ENCODE measurements around the gene RHOBTB1.

The RHOBTB1 gene

DNA sequence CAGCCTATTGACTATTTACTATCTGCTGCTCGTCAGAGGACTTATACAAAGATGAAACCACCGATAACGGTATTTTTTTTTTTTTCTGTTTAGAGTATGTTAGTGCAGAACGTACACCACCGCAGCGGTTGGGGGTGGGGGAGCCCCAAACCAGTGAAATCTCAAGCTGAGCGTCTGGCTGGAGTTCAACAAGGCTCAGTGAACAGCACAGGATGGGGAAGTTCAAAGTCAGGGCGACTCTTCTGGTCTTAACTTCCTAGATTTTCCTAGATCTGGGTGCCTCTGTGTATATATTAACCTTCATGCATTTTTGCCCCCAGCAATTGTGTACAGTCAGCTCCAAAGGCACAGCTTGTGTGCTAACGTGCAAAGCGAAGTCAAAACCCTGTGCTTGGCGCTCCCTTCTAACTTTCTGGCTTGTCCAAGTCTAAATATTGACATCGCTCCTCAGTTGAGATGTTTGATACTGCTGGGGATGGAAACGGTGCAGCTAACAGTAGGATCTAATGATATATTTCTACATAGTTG lies 1.1 kb downstream of the RHOBTB1 start:
- no peak for DNase-seq (ENCODE audit: low read depth in 3 of 3, low spot score in 1 of 3)

DNA sequence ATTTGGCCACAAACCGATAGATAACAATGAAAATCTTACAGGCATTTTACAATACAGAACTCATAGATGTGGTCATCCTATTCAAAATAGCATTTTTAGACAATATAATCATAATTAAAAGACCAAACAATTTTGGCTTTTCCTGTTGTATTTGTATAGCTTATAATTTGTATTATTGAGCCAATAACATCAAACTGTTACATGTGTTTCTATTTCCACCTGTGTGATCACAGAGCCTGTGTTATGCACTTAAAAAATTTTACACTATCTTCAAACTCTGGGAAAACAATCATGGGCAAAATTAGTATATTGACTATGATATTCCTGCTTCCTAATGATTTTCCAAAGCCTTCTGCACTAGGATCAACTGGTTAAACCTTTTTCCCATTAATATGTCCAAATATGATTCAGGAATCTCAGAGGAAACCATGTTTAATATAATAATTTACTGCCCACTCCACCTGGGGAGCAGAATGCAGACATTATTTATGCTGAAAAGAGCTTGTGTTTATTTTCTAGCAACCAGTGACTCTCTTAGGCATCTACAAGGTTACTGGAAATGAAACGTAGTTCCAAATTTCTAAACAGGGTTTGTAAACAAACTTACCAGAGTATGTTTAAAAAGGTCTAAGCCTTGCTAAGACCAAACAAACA lies 1.7 kb downstream of the RHOBTB1 start:
- DNase-seq (ENCODE audit: low read depth in 3 of 3, low spot score in 1 of 3), result no peak

DNA sequence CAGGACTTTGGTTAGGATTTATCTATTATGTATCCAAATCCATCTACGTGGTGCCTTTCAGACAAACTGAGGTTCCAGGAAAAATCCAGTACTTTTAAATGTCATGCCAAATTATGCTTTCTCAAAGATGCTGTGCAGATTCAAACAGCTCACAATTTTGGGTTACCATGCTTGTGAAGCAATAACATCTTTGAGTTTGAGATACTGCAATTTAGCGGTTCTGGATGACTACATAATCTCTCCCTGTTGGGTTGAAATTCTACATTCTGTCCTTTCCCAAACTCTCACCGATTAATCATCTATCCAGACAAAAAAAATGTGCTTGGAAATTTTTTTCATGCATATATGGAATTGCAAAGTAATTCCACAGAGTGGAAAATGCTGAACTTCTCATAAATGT lies 3.5 kb downstream of the RHOBTB1 start:
- DNase-seq (ENCODE audit: low read depth in 3 of 3, low spot score in 1 of 3), result no peak

GRCh38 chr10:60937784-60938654 lies 6.0 kb downstream of the RHOBTB1 start:
- DNase-seq (ENCODE audit: low read depth in 3 of 3, low spot score in 1 of 3), result no peak

- no peak for DNase-seq (ENCODE audit: low read depth in 3 of 3, low spot score in 1 of 3)
These were observed 7.0 kb downstream of the RHOBTB1 start for GRCh38 chr10:60937022-60937421.

- no peak for DNase-seq (ENCODE audit: low read depth in 3 of 3, low spot score in 1 of 3)
These were observed 9.5 kb downstream of the RHOBTB1 start for GRCh38 chr10:60934215-60935175.

DNA sequence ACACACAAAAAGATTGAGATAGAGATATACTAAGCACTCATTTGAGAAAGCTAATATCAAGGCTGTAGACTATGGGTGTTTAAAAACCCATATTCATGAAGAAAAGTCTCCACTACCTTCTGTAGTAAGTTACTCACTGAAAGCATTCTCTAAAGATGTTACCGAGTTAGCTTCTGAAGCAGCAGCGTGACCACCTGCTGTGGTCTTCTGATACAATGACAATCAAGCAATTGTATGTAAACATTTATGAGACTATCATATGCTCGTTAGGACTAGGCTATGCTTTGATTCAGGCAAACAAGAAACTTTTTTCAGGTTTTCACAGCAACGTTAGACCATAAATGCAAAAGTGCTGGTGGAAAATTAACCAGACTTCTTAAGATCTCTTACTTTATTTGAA lies 11.2 kb downstream of the RHOBTB1 start:
- DNase-seq (ENCODE audit: low read depth in 3 of 3, low spot score in 1 of 3), result no peak

DNA sequence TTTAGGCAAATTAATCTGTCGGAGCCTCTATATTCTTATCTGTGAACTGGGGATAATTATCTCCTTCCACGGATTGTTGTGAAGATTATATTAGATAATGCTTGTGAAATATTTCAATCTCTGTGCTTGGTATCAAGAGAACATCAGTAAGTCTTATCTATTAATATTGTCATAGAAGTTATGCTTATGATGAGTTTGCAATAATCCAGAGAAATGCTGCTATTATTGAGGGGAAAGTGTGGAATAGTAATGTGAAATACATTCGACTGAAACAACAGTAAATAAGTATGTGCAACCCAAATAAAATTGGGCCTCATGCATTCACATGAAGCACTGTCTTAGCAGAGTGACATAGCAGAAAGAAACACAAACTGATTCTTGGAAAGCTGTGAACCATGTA lies 13.7 kb downstream of the RHOBTB1 start:
- DNase-seq (ENCODE audit: low read depth in 3 of 3, low spot score in 1 of 3), result no peak

DNA sequence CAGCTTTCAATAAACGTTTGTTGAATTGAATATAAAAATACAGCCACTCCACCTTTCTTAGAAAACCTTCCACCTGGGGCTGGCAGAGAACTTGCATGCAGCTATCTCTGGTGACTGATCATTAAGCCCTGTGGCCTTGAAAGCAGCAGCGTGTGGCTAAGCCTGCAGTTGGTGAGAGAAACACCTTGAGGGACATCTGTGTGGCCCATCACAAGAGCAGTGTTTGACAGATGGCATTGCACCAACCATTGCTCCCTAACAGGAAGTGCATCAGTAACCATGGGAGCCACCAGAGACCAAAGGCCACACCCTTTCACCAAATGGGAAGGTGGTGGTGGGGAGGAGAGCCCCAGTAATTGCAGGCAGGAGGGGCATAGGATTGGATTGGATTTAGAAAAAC lies 22.4 kb downstream of the RHOBTB1 start:
- no peak for DNase-seq (ENCODE audit: low read depth in 3 of 3, low spot score in 1 of 3)

DNA sequence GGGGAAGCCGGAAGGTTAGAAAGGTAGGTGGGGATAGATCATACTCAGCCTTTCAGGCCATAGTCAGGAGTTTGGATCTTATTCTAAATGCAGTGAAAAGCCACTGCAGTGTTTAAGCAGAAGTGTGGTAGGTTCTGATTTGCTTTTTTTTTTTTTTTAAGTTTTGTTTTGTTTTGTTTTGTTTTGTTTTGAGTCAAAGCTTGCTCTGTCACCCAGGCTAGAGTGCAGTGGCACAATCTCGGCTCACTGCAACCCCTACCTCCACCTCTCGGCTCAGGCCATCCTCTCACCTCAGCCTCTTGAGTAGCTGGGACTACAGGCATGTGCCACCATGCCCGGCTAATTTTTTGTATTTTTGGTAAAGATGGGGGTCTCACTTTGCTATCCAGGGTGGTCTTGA lies 23.5 kb downstream of the RHOBTB1 start:
- DNase-seq (ENCODE audit: low read depth in 3 of 3, low spot score in 1 of 3), result no peak

GRCh38 chr10:60919551-60919950 lies 24.4 kb downstream of the RHOBTB1 start:
- DNase-seq (ENCODE audit: low read depth in 3 of 3, low spot score in 1 of 3), result no peak

DNA sequence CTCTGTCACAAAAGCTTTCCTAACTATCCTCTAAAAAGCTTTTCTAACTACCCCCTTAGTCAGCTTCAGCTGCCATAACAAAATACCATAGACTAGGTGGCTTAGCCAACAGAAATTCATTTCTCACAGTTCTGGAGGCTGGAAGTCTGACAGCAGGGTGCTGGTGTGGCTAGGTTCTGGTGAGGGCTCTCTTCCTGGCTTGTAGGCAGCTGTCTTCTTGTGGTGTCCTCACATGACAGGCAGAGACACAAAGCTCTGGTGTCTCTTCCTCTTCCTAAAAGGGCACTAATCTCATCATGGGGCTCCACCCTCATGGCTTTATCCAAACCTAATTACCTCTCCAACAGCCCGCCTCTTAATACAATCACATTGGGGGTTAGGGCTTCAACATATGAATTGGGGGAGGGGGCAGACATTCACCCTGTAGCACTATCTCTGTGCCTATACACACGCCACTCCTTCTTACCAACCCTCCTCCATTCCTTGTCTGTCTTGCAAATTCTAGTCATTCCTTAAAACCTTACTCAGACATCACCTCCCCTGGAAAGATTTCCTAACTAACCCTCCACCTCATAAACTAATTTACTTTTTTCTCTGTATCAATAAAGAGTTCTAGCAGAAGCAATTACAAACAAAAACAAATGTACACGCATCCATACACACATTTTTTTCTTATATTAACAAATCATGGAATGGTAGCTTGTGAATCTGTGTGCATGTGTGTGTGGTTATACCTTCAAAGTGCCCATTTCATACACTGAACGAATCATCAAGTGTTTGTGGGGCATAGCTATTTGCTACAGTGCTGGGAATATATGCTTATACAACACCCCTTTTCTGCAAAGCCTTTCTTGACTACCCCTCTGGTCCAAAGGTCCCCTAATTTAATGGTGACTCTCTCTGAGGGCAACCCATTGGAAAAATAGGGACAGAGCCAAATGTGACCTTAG lies 26.4 kb downstream of the RHOBTB1 start:
- DNase-seq (ENCODE audit: low read depth in 3 of 3, low spot score in 1 of 3), result no peak

DNA sequence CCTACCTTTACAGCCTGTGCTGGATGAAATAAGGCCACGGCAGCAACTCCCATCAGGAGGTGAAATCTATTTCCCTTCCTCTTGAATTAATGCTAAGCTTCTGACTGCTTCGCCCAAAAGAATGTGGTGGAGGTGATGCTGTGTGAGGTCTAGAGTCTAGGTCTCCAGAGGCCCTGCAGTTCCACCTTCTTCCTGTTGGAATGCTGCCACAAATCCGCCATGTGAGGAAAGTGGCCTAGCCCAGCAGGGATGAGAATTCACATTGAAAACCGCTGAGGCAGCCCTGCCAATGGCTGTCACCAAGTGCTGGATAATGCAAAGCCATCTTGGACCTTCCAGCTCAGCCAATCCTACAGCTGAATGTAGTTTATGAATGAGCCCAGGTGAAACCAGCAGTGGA lies 28.0 kb downstream of the RHOBTB1 start:
- no peak for DNase-seq (ENCODE audit: low read depth in 3 of 3, low spot score in 1 of 3)

- no peak for DNase-seq (ENCODE audit: low read depth in 3 of 3, low spot score in 1 of 3)
These were observed 29.3 kb downstream of the RHOBTB1 start for GRCh38 chr10:60914690-60915141.

DNA sequence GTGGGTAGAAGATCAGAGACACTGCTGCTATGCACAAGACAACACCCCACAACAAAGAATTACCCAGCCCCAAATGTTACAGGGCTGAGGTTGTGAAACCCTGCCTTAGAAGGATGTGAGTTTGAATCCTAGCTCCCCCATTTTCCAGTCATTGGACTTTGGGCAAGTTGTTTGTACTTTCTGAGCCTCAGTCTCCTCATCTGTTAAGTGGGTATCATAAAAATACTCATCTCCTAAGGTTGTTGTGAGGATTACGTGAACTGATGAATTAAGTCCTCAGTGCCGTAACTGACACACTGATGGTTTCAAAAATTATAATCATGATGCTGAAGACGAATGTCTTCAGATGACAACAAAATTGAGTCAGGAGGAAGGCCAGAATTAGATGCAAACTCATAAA lies 30.3 kb downstream of the RHOBTB1 start:
- DNase-seq (ENCODE audit: low read depth in 3 of 3, low spot score in 1 of 3), result no peak

DNA sequence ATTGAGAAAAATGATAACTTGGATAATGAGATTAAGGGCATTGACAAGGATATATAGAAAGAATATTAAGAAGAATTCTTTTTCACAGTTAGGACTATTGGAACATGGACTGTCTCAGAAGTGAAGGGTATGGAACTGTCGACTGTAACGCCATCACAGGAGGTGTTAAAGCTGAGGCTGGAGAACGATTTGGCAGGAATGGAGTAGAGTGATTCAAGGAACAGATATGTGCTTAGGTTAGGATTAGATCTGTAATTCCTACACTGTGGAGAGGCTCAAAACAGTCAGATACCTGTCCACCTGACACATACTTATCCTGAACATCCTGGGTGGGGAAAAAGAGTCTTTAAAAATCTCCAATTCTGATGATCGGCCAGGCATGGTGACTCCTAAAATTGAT lies 30.9 kb downstream of the RHOBTB1 start:
- no peak for DNase-seq (ENCODE audit: low read depth in 3 of 3, low spot score in 1 of 3)

DNA sequence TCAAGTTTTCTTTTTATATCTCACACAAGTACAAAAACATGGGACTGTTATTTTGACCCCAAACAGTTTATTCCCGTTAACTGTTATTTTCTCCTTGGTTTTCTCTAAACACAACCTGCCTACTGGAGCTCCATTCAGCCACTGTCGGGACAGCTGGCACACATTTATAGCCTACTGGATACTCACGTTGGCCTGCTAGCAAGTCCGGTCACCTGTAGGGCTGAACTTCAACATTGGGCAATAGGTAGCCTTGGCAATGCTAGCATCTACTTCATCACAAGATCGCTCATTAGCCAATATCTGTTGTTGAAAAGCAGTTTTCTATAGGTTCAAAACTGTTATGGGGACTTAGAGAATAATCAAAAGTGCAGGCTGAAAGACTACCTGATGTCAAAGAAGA lies 32.3 kb downstream of the RHOBTB1 start:
- DNase-seq (ENCODE audit: low read depth in 3 of 3, low spot score in 1 of 3), result no peak

DNA sequence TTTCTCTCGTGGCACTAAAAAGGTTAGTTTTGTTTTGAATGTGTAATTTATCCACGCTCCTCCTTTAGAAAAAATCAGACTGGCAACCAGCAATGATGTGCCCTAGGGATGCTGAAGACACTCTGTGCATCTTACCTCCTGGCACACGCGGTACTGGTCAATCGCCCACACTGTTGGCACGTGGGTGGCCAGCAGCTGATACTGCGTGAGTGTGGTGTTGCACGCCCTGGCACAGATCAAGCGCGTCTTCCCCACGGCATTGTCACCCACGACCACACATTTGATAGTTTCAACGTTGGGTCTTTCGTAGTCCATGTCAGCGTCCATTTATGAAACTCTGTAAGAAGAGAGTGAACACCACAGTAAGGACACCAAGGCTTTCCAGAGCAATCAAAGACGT lies 32.8 kb downstream of the RHOBTB1 start:
- no peak for DNase-seq (ENCODE audit: low read depth in 3 of 3, low spot score in 1 of 3)

- DNase-seq (ENCODE audit: low read depth in 3 of 3, low spot score in 1 of 3), result no peak
These were observed 33.4 kb downstream of the RHOBTB1 start for GRCh38 chr10:60910543-60910942.

DNA sequence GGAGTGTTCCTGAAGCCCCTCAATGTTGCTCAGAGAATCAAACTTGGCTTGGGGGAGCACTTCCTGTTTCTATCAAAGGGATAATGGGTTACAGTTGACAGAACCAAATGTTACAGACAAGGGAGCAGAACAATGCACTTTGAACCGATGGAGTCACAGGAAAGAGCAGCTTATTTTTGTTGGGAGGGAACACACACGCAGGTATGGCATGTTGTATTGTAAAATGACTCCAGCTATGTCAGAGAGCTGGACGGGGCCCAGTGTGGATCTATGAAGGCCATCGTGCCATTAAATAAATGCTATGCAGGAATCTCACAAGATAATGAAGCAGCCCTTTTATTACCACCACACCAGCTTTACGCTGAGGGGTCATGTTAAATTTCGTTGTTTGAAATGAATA lies 35.1 kb downstream of the RHOBTB1 start:
- no peak for DNase-seq (ENCODE audit: low read depth in 3 of 3, low spot score in 1 of 3)

Data from stimulated activated CD4-positive, alpha-beta T cell treated with anti-CD3 and anti-CD28 coated beads, TNF-alpha, amount 100 ng/mL, for 1 hour (primary cell).